Left ventricle myocardium inferior (tissue), 1 donor: Measurements from ENCODE around the gene ADA. TPM values are rescaled to one million over a fixed set of nuclear protein-coding genes. Genes with fewer than 3 reads are reported as not detected.

Experiments used
- DNase-seq: peaks from one replicate; pipeline ENCODE4 v3.0.0-alpha.2; 2020
- H3K27ac ChIP-seq: fragments of 200-600 bp; replicated peaks from 2 replicates; pipeline ENCODE4 v1.8.0; 2021
- H3K27me3 ChIP-seq: fragments of 200-600 bp; 2 replicates; pipeline ENCODE4 v1.8.0; 2021; ENCODE audit warnings: low read depth
- H3K36me3 ChIP-seq: fragments of 200-600 bp; 2 replicates; pipeline ENCODE4 v1.8.0; 2021
- H3K4me1 ChIP-seq: fragments of 200-600 bp; 2 replicates; pipeline ENCODE4 v1.8.0; 2021
- H3K4me3 ChIP-seq: fragments of 200-600 bp; 2 replicates; pipeline ENCODE4 v1.8.0; 2021; ENCODE audit warnings: mild to moderate bottlenecking, moderate library complexity
- H3K9me3 ChIP-seq: fragments of 200-600 bp; replicated peaks from 2 replicates; pipeline ENCODE4 v1.8.0; 2021
- CTCF ChIP-seq: fragments of 200-600 bp; IDR thresholded peaks from 2 replicates; pipeline ENCODE4 v1.8.0; 2021; ENCODE audit warnings: antibody characterized with exemption, mild to moderate bottlenecking, borderline replicate concordance
- intact Hi-C: fragments of 100-400 bp; cut with micrococcal nuclease; formaldehyde crosslinking; loops from one replicate; pipeline ENCODE4 v1.11.0; 2022
- total RNA-seq: library from RNA; stranded (reverse); fragmentation: NEBNext Ultra II Directional; extraction: Animal tissue kit (Norgen Biotek cat#: 25700); gene quantifications from one replicate; pipeline ENCODE4 v1.2.1, GENCODE V29; 2021
- donor health status: DM: no; HTN: yes; CAD: no; lungs with severe emphysema.

The ADA gene
- total RNA-seq, 1 donor from 2014 or later, result 6.7 TPM

- Histone ChIP-seq H3K4me1 (peaks cover 92% of the 10 kb centered on the region), H3K9me3 (no peaks in the 10 kb centered on the region), H3K4me3 (peak overlapping the region; percentile 49), H3K36me3 (peaks cover 6% of the 10 kb centered on the region), H3K27ac (peak overlapping the region; percentile 90), H3K27me3 (no peaks in the 10 kb centered on the region)
- intact Hi-C loops, result no loop called here
- TF ChIP-seq CTCF, result no peak
- DNase-seq, result peak; percentile 81
These were observed 9.0 kb downstream of the ADA start for GRCh38 chr20:44642203-44643153.

- DNase-seq, result no peak
- TF ChIP-seq CTCF, result no peak
- Histone ChIP-seq H3K9me3 (no peaks in the 10 kb centered on the region), H3K4me1 (peaks cover 92% of the 10 kb centered on the region), H3K27ac (peak overlapping the region; percentile 90), H3K36me3 (peaks cover 6% of the 10 kb centered on the region), H3K27me3 (no peaks in the 10 kb centered on the region), H3K4me3 (no peak overlapping the region)
- intact Hi-C loops, result no loop called here
These were observed 10.2 kb downstream of the ADA start for GRCh38 chr20:44641325-44641724.

- Histone ChIP-seq H3K4me1 (peaks cover 92% of the 10 kb centered on the region), H3K4me3 (no peak overlapping the region), H3K27ac (peak overlapping the region; percentile 90)
These were observed 11.0 kb downstream of the ADA start for GRCh38 chr20:44640522-44640921.

GRCh38 chr20:44637522-44638372 lies 13.8 kb downstream of the ADA start:
- H3K36me3 ChIP-seq, result peaks cover 28% of the 10 kb centered on the region
- peaks cover 92% of the 10 kb centered on the region for H3K4me1 ChIP-seq
- H3K9me3 ChIP-seq, result no peaks in the 10 kb centered on the region
- peak overlapping the region; percentile 91 for H3K27ac ChIP-seq
- H3K27me3 ChIP-seq, result no peaks in the 10 kb centered on the region
- no peak overlapping the region for H3K4me3 ChIP-seq
- TF ChIP-seq CTCF, result no peak
- intact Hi-C loops, result no loop called here
- DNase-seq, result peak; percentile 92

More at GRCh38 chr20:44640522-44640921, 11.0 kb downstream of the ADA start:
- Histone ChIP-seq H3K9me3 (no peaks in the 10 kb centered on the region), H3K36me3 (peaks cover 11% of the 10 kb centered on the region), H3K27me3 (no peaks in the 10 kb centered on the region)
- intact Hi-C loops, result no loop called here
- DNase-seq, result no peak
- no peak for TF ChIP-seq CTCF

GRCh38 chr20:44637042-44637441 lies 14.5 kb downstream of the ADA start:
- Histone ChIP-seq H3K27ac (peak overlapping the region; percentile 91), H3K27me3 (no peaks in the 10 kb centered on the region), H3K36me3 (peaks cover 28% of the 10 kb centered on the region), H3K4me3 (no peak overlapping the region), H3K4me1 (peaks cover 92% of the 10 kb centered on the region), H3K9me3 (no peaks in the 10 kb centered on the region)
- TF ChIP-seq CTCF, result no peak
- intact Hi-C loops, result no loop called here
- DNase-seq, result no peak
